Embryonic facial prominence (tissue), 1 donor: ENCODE results near the gene CASKIN1.
"Not testable (repeated sequence)": the region's sequence is repeated elsewhere in the genome, so short reads cannot be mapped to it uniquely, and the experiment has no call there.

Experiments used
- DNase-seq: peaks from one replicate; pipeline ENCODE4 v3.0.0-alpha.2; 2016; ENCODE audit errors: extremely low spot score

Gene CASKIN1

DNA sequence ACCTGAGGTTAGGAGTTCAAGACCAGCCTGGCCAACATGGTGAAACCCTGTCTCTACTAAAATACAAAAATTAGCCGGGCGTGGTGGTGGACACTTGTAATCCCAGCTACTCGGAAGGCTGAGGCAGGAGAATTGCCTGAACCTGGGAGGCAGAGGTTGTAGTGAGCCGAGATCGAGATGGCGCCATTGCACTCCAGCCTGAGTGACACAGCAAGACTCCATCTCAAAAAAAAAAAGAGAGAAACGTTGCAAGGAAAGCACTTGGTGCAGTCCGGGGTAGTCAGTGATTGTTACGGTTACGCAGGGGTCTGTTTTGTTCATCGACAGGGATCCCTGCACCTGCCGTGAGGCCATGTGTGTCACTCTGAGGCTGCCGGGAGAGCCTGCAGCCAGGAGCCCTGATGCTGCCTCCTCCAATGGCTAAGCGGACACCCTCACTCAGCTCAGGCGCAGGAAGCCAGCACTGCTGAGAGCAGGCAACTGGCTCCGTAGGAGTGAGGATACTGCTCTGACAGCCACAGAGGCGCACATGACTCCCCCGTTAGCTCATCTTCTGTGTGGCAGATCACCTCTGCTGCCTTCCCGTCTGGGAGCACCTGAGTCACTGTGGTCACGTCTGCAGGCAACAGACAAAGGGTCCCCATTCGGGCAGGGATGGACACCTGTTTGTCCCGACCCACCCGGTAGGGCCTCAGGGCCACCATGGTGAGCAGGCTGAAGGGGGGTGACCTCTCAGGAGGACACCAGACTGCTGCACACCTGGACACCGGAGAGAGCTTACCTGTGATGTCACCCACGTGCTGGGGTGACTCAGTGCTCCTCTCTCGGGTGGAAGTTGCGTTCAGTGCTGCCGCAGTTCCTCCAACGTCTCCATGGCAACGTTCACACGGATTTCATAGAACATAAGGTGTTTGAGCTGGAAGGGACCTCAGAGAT lies 53.2 kb downstream of the CASKIN1 start:
- DNase-seq, result no peak

DNA sequence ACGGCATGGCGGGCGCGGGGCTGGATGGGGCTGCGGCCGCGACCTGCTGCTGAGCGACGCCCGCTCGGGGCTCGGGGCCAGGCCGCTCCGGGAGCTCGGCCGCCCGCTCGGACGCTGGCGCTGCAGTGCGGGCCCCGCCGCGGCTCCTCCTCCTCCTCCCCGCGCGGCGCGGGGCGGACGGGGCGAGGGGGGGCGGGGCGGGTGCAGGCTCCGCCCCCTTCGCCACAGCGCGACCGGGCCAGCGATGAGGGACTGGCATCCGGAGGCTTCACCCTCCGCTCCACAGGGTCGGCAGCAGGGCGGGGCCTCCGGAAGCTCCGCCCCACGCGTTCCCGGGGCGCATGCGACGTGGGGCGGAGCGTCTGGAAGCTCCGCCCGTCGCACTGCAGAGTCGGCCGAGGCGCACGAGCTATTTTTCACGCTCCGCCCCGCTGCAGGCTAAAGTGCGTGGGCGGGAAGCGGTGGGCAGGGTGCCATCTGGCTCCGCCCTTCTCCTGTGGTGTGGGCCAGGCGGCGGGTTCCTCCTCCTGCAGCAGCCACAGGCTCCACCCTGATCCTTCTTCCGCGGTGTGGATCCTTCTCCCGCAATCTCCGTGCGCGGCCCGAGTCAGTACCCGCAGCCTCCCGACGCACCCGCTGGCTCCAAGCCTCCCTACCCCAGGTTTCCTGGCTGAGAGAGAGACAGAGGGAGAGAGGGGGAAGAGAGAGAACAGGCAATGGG lies 60.5 kb downstream of the CASKIN1 start, which contains the start of gene PKD1:
Gene PKD1, minus strand, starts transcription at position 129 of the 721 bp plus-strand sequence. CDS start 209 bp downstream, outside the sequence.
- DNase-seq, result peak; percentile 73

DNA sequence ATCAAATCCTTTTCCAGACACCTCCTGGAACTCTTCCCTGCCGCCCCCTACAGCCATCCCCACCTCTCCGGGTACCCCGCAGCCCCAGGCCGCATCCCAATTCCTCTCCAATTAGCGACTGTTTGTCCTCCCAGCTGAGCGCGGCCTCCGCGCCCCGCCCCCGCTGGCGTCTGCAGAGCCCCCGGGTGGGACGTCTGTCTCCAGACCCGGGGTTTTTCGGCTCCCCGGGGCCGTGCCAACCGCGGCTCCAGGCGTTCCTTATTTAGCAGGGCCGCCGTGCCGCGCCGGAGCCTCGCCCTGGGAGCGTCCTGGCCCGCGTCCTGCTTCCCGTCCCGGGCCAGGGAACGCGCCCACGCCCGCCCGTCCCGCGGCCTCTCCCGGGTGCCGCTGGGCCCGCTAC lies 61.3 kb downstream of the CASKIN1 start:
- DNase-seq, result not testable (repeated sequence)

DNA sequence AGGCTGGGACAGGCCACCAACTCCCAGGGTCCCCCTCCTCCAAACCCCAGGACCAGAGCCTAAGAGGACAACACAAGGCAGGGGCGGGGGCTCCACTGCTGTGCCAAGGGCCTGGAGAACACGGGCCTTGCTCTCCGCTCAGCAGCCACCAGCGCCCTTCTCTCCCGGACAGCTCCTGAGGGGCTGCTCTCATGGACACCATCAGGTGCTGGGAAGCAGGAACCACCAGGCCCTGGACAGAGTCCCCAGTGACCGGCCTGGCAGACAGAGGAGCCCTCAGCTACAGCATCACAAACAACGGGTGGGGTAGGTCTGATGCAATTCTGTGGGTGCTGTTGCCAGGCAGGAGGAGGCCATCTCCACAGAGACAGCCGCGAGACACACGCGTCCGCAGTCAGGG lies 62.6 kb downstream of the CASKIN1 start:
- not testable (repeated sequence) for DNase-seq

DNA sequence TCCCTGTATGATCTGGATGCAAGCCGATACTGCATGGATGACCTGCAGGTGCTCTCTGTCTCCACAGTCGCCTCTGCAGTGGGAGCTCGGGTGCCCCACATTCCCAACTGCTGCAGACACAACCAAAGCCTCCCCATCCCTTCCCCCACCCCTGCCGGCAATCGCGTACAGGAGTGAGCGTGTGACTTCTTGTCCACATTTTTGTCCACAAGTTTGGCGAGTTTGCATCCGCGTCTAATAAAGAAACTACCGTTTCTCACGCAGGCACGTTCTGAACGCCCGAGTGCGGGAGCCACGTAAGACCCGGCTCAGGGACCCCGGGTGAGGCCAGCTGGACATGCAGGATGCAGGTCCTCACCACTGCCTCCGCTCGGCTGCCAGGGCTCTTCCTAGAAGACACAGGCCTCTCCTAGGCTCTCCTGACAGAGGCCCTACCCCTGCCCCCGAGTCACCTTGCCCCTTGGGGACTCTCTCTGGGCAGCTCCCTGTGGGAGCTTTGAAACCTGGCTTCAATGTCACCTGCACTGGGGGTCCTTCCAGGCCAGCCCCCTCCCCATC lies 66.4 kb downstream of the CASKIN1 start:
- DNase-seq, result not testable (repeated sequence)

DNA sequence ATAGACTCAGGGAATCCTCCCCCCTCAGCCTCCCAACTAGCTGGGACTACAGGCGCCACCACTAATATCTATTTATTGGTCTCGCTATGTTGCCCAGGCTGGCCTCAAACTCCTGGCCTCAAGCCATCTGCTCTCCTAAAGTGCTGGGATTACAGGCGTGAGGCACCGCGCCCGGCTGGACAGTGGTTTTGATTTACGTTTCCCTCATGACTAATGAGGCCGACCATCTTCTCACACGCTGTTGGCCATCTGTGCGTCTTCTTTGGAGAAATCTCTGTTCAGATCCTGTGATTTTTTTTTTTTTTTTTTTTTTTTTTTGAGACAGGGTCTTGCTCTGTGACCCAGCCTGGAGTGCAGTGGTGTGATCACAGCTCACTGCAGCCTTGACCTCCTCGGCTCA lies 67.2 kb downstream of the CASKIN1 start:
- not testable (repeated sequence) for DNase-seq

DNA sequence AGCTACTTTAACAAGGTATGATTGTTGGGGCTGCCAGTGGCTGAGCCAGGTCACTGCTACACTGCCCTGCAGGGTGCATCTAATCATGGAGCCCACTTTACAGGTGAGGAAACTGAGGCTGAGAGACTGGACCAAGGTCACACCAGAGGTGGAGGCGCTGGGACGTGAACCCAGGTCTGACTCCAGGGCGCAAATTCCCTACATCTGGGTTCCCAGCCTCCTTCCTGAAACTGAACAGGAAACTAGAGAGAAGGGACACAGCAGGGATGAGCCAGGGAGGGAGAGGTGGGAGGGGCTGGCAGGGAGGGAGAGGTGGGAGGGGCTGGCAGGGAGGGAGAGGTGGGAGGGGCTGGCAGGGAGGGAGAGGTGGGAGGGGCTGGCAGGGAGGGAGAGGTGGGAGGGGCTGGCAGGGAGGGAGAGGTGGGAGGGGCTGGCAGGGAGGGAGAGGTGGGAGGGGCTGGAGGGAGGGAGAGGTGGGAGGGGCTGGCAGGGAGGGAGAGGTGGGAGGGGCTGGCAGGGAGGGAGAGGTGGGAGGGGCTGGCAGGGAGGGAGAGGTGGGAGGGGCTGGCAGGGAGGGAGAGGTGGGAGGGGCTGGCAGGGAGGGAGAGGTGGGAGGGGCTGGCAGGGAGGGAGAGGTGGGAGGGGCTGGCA lies 68.7 kb downstream of the CASKIN1 start:
- DNase-seq, result not testable (repeated sequence)
